Loucy (cell line): ENCODE results near the gene PRKN.

ENCODE experiments used
- CTCF ChIP-seq: fragments of 200-600 bp; sonication (generic); conservative IDR thresholded peaks from 2 replicates; pipeline ENCODE4 v1.5.1; 2014; ENCODE audit warnings: mild to moderate bottlenecking, antibody characterized with exemption, low read length
- EZH2phosphoT487 ChIP-seq: fragments of 200-600 bp; IDR thresholded peaks from 2 replicates; pipeline ENCODE4 v1.6.1; 2018; ENCODE audit warnings: antibody characterized with exemption, mild to moderate bottlenecking, moderate library complexity, borderline replicate concordance

GRCh38 chr6:161412795-161413194 is 1314.8 kb downstream of the PRKN start:
- TF ChIP-seq CTCF (no peak), EZH2phosphoT487 (no peak)
